Cerebellar cortex (tissue), 1 donor: ENCODE measurements around the gene NUB1.

Experiments used
- DNase-seq: peaks from one replicate; pipeline ENCODE4 v3.0.0-alpha.2; 2015; ENCODE audit warnings: low spot score

NUB1 gene

GRCh38 chr7:151389096-151389767 lies 47.6 kb downstream of the NUB1 start:
- DNase-seq: no peak

- DNase-seq: no peak
Observed at GRCh38 chr7:151389768-151390597, 48.4 kb downstream of the NUB1 start.

- no peak for DNase-seq
Observed at GRCh38 chr7:151390598-151391357, 49.2 kb downstream of the NUB1 start.

GRCh38 chr7:151391358-151391730 lies 49.7 kb downstream of the NUB1 start:
- no peak for DNase-seq

- DNase-seq: no peak
Observed at GRCh38 chr7:151392002-151392401, 50.4 kb downstream of the NUB1 start.

GRCh38 chr7:151392426-151392825 lies 50.8 kb downstream of the NUB1 start:
- DNase-seq: no peak

- no peak for DNase-seq
Observed at GRCh38 chr7:151393031-151393977, 51.7 kb downstream of the NUB1 start.

GRCh38 chr7:151394076-151395035 lies 52.7 kb downstream of the NUB1 start:
- no peak for DNase-seq

GRCh38 chr7:151395036-151395367 lies 53.4 kb downstream of the NUB1 start:
- DNase-seq: no peak

GRCh38 chr7:151396328-151396970 lies 54.8 kb downstream of the NUB1 start:
- no peak for DNase-seq

- no peak for DNase-seq
Observed at GRCh38 chr7:151397026-151397425, 55.4 kb downstream of the NUB1 start.

- no peak for DNase-seq
Observed at GRCh38 chr7:151398446-151399304, 57.1 kb downstream of the NUB1 start.

GRCh38 chr7:151399305-151399601 lies 57.6 kb downstream of the NUB1 start:
- DNase-seq: no peak

GRCh38 chr7:151399906-151400305 lies 58.3 kb downstream of the NUB1 start:
- DNase-seq: no peak

- DNase-seq: no peak
Observed at GRCh38 chr7:151400626-151401315, 59.2 kb downstream of the NUB1 start.

- no peak for DNase-seq
Observed at GRCh38 chr7:151402029-151402835, 60.6 kb downstream of the NUB1 start.

- DNase-seq: no peak
Observed at GRCh38 chr7:151403764-151404163, 62.2 kb downstream of the NUB1 start.
